Stimulated activated CD8-positive, alpha-beta memory T cell treated with anti-CD3 and anti-CD28 coated beads, Interleukin-12 subunit alpha, Interleukin-12 subunit beta, amount 100 ng/mL, for 4 hours (primary cell): ENCODE data around the gene BTRC.
"Not testable (repeated sequence)": the region's sequence is repeated elsewhere in the genome, so short reads cannot be mapped to it uniquely, and the experiment has no call there.

Experiments
- DNase-seq: peaks from one replicate; pipeline ENCODE4 v3.0.0-alpha.2; 2020; ENCODE audit warnings: low read depth

Gene BTRC

DNA sequence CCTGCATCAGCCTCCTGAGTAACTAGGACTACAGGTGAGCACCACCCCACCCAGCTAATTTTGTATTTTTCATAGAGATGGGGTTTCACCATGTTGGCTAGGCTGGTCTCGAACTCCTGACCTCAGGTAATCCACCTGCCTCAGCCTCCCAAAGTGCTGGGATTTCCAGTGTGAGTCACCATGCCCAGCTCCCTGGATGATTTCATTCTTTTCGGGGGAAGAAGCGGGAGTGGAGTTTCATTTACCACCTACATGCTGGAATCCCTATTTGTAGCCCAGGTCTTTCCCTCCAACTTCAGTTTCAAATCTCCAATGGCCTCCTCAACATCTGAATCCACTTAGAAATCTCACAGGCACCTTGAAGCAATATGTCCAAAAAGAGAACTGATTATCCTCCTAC, 2.9 kb upstream of the BTRC start:
- no peak for DNase-seq

DNA sequence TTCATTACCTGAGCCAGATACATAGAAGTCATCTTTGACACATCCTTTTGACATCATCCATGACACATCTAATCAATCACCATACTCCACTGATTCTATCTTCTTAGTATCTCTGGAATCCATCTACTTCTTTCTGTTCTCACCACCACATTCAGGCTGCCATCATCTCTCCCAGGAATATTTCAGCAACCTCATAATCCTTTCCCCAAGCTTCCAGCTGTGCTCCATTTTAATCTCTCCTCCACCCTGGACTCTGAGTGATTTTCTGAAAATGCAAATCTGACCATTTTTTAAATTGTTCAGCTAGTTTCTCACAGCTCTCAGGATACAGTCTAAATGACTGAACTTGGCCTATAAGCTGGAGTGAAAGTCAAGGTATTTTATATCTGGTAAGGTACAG, 2.5 kb upstream of the BTRC start:
- no peak for DNase-seq

DNA sequence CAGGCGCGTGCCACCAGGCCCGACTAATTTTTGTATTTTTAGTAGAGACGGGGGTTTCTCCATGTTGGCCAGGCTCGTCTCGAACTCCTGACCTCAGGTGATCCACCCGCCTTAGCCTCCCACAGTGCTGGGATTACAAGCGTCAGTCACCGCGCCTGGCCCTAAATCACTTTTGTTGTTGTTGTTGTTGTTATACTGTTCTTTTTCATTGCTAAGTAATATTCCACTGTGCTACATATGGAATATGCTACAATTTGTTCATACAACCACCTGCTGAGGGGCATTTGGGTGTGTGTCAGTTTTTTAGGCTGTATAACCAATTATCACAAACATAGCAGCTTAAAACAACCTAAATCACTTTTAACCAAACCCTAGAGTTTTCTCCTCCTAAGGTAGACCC, 1.1 kb upstream of the BTRC start:
- DNase-seq = not testable (repeated sequence)

DNA sequence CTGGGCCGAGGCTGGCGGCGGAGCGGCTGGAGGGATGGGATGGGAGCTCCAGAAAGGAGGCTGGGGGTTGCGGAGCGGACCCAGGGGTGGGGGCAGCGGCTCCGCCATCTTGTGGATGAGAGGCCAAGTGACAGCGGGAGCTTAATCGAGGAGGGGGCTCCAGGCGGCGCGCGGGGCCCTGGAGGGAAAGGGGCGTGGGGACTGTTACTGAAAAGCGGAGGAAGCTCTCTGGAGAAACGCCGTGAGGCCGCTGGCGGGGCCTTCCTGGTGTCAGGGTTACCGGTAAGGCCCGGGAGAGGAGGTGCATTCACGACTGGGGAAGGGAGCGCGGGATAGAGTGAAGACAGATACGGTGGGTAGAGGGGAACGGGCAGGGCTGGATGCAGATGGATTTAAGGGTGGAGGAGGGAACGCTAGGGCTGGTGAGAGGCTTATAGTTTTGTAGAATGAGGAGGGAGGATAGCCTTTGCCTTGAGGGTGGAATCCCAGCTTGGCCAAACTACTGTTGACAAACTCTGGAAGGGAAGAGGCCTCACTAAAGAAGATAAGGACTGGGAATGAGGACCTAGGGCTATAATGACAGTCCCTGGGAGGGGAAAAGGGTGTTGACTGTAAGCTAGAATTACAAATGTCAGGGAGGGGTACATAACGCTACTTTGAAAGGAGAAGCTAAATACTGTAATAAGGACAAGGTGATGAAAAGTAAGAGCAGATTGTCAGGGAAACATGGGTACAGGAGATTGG, 535 bp downstream of the BTRC start:
- no peak for DNase-seq

DNA sequence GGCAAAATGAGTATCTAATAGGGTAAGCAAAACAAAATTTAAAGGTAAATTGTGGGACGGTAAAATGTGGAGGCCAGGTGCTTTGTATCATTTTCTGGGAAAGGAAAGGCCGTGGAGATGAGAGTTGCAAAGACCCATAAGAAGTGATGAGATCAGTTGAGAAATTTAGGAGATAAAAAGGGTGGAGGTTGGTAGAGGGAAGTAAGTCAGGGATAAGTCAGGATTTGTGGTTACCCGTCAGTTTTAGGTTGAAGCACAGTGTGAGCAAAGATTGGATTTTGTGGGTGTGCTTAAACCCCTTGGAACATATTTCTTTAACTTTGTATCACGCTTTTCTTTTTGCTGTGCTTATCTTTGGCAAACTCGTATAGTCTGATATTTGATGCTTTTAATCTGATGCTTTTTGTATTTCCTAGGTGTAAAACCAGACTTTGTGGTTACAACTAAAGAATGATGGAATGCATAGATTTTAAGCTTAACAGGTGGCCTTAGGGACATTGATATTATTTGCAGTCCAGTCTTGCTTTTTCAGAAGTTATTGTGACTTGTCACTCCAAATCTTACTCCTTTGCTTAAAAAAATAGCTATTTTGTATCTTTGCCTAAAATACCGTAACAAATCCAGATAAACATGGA, 1.2 kb downstream of the BTRC start:
- DNase-seq = no peak

DNA sequence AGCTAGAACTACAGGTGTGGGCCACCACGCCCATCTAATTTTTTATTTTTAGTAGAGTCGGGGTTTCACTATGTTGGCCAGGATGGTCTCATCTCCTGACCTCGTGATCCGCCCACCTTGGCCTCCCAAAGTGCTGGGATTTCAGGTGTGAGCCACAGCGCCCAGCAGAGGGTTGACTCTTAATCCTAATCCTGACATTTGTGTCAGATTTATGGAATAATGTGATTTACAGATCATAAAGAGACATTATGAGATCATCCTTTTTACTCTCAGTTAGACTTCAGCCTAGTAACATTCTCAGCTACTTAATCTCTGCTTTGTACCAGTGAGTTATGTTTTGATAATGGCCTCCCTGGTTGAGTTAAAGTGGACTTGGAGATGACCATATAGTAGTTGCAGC, 2.2 kb downstream of the BTRC start:
- DNase-seq = no peak

DNA sequence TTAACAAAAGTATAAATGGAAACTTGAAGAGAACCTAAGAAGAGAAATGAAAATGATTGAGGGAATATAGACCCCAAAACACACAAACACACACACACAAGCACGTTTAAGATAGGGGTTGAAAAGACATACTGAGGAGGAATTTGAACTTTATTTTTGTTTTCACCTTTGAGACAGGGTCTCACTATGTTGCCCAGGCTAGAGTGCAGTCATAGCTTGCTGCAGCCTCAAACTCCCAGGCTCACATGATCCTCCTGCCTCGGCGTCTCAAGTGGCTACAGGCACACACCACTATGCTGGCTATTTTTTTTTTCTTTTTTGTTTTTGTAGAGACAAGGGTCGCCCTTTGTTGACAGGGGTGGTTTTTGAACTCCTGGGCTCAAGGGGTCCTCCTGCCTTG, 4.0 kb downstream of the BTRC start:
- no peak for DNase-seq

DNA sequence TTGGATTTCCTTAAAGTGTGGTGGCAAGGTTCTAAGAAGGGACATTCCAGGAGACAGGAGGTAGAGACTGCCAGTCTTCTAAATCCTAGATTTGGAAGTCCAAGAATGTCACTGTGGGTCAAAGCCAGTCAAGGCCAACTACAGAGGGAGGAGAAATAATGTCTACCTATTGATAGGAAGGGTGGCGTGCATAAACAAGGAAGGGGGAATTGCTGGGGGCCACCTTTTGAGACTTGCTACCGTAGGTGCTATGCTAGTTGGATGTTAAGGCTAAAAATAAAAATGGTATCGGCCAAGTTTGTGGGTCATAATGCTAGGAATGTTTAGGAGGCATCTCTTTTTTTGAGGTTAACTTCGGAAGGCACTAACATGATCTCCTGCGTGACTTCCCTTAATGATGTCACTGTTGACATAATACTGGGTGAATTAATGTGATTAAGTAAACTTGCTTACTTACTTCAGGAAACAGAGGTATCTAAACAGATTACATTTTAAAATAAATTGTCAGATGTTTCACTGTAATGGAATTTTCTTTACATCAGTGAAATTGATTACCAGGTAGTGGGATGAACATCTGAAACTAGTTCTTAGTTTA, 4.8 kb downstream of the BTRC start:
- DNase-seq = no peak

DNA sequence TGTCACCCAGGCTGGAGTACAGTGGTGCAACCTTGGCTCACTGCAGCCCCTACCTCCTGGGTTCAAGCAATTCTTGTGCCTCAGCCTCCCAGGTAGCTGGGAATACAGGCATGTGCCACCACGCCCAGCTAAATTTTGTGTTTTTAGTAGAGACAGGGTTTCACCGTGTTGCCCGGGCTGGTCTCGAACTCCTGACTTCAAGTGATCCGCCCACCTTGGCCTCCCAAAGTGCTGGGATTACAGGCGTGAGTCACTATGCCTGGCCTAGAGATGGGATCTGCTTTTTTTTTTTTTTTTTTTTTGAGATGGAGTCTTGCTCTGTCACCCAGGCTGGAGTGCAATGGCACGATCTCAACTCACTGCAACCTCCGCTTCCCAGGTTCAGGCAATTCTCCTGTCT, 6.1 kb downstream of the BTRC start:
- not testable (repeated sequence) for DNase-seq

DNA sequence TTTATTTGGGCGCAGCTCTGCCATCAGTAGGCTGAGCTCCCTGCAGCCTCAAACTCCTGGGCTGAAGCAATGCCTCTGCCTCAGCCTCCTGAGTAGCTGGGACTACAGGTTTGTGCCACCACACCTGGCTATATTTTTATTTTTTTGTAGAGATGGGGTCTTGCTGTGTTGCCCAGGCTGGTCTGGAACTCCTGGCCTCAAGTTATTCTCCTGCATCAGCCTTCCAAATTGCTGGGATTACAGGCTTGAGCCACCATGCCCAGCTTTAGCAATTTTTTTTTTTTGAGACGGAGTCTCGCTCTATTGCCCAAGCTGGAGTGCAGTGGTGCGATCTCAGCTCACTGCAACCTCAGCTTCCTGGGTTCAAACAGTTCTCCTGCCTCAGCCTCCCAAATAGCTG, 6.9 kb downstream of the BTRC start:
- not testable (repeated sequence) for DNase-seq

DNA sequence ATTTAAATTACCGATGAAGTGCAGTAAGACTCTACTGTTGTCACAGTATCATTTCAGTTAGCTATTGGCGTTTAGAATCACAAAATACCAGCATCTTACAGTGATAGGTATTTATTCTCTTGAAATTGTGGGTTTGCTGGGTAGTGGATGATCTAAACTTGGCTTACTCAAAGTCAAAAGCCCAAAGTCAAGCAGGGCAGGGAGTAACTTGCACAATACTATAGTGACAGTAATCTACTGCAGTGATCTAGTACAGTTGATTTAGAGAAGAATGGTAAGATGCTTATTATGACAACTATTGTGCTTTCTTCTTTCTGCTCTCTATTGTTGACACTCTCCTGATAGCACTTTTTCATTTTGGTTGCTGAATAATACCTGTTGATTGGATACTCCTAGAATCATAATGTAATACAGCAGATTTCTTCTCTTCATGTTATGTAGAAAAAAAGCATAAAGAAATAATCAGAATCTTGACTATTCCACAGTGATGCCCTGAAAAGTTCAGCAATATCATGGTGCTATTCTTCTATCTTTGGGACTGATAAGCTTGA, 10.0 kb downstream of the BTRC start:
- no peak for DNase-seq

DNA sequence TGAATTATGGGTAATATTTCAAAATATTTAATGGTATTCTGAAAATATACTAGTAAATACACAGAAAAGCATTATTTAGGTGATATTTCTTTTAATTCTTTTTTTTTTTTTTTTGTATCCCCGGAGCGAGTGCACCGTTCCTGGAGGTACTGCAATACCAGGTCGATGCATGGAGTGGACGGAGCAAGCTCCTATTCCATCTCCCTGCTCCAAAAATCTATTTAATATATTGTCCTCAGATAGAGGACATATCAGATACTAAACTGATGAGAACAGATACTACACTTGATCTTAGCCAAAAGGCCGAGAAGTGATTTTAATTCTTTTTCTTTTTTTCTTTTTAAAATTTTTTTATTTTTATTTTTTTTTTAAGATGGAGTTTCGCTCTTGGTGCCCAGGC, 10.8 kb downstream of the BTRC start:
- no peak for DNase-seq

DNA sequence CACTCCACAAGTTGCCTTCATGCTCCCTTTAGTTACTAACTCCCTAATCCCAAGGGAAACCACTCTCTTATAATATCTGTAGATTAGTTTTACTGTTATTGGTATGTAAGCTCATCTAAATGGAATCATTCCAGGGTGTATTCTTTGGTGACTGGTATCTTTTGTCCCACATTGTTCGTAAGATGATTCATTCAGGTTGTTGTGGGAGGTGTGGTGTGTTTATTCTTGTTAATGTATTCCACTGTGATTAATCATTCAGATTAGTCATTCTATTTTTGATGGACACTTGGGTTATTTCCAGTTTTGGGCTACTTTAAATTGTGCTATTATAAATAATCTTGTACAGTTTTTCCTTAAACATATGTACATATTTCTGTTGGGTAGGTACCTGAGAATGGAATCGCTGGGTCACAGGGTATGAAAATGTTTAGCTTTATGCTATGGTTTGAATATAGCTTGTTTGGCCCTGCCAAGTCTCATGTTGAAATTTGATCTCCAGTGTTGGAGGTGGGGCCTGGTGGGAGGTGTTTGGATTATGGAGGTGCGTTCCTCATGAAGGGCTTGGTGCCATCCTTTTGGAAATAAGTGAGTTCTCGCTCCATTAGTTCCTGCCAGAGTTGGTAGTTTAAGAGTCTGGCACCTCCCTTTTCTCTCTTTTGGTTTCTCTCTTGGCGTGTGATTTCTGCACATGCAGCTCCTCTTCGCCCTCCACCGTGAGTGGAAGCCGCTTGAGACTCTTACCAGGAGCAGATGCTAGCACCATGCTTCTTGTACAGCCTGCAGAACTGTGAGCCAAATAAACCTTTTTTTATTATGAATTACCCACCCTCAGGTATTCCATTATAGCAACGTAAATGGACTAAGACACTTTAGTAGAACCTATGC, 13.8 kb downstream of the BTRC start:
- no peak for DNase-seq

DNA sequence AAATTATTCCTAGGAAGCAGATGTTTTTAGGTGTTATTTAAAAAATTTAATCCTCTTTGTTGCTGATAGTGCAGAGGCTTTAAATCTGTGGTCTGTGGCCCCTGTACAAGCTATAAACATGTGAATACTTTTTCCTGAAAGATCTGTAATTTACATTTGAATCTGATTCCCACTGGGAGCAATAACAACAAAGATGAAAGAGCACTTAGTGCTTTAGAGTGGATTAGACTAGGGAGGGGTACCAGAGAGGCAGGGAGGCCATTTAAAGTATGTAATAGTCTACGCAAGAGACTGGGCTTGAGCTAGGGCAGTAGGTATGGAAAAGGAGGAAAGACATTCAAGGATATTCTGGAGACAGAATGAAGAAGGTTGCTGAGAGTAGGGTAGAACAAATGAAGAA, 19.1 kb downstream of the BTRC start:
- DNase-seq = no peak

DNA sequence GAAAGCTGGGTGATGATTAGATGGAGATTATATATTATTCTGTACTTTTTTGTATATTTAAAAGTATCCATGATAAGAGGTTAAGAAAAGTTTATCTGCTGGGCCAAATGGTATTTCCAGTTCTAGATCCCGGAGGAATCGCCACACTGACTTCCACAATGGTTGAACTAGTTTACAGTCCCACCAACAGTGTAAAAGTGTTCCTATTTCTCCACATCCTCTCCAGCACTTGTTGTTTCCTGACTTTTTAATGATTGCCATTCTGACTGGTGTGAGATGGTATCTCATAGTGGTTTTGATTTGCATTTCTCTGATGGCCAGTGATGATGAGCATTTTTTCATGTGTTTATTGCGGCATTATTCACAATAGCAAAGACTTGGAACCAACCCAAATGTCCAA, 20.0 kb downstream of the BTRC start:
- not testable (repeated sequence) for DNase-seq

DNA sequence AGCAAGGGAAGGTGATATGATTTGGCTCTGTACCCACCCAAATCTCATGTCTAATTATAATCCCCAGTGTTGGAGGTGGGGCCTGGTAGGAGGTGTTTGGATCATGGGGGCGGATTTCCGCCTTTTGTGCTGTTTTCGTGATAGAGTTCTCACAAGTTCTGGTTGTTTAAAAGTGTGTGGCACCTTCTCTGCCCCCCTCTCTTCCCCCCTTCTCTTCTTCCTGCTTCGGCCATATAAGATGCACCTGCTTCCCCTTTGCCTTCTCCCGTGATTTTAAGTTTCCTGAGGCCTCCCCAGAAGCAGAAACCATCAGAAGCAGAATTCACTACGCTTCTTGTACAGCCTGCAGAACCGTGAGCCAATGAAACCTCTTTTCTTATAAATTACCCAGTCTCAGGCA, 21.1 kb downstream of the BTRC start:
- DNase-seq = no peak

DNA sequence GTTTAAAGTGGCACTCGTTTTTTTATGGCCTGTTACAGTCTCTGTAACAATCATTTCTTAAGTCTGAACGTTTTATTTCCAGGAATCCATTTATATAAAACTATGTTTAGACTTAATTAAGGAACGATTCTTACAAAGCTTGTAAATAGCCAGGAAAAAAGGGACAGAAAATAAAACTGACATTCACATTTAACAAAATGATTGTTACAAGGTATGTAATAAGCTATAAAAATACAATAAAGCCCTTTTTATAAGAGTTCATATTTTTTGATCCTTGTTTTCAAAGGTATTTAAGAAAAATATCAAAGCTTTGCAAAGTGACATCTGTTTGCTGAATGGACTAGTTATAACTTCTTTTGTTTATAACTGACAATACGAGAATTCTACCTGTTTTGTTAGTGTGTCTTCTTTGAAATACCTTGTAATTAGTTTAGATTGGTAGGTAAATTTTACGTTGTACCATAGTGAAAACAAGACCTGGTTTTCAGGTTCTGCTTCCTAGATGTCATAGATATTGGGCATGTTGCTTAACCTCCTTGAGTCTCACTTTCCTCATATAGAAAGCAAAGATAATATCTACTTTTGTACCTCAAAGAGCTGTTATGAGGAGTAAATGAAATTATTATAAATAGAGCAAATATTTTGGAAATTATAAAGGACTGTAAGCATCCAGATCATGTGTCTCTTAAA, 25.8 kb downstream of the BTRC start:
- no peak for DNase-seq

DNA sequence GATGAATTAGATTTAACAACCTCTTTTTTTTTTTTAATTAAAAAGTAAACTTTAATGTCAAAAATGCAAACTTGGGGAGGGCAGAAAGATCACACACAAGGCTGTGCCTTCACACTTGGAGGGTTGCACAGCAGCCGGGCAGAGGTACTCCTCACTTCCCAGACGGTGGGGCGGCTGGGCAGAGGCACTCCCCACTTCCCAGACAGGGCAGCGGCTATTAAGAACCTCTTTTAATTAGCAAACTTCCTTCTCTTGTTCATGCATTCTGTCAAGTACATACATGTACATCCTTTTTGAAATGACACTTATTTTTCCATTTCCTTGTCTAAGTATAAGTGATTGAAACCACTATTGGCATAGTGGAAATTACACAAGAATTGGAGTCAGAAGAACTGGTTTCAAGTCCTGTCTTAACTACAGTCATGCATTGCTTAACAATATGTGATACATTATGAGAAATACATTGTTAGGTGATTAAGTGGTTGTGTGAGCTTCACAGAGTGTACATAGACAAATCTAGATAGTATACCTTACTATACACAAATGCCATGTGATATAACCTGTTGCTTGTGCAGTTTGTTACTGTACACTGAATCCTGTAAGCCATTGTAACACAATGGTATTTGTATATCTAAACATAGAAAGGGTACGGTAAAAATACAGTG, 26.5 kb downstream of the BTRC start:
- no peak for DNase-seq

DNA sequence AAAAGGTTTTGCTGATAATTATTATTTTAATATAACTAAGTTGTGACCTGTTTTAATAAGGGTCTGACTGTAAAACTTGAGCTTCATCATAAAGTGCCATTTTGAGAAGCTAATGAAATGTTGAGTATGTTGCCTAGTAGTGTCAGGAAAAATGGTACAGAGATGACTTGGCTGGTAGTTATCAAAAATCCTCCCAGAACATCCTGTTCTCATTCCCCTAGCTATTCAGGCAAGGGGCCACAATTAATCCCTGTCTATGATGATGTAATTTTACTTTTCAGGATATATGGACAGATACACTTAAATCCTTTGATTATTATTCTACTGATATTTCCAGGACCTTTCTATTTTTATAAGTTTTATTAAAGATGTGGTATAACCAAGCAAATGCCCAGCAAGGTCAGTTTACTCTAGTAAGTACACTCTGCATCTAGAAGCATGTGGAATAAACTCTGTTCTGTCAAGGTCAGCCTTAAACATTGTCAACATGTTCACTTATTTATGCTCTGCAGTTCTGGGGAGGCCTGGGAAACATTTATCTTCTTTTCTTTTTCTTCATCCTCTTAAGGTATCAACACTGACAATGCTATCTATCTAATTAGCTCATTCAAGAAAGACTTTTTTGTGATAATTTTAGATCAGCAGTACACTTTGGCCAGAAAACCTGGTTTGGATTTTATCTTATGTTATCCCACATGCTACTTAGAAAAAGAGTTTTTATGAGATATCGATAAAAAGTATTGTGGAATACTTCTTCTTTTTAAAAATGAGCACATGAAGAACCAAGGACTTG, 32.1 kb downstream of the BTRC start:
- no peak for DNase-seq

DNA sequence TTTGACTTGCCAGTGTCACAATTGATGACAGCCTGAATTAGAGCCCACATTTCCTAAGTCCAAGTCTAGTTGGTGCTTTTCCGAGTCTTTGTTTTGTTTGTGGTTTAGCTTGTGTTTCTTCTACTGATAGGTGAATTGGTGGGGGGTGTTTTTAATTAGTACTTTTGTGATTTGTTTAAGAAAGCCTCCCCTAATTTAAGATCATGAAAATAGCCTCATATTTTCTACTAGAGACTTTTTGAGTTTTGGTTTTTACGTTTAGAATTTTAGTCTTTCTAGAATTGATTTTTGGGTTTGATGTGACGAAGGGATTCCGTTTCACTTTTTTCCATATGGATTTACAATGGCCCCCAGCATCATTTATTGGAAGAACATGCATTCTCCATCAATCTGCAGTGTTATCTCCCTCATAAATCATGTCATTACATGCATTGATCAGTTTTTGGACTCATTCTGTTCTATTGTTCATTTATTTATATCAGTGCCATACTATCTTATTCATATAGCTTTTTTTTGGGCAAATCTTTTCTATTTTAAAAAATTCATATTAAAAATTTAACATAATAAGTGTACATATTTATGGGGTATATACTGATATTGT, 32.8 kb downstream of the BTRC start:
- DNase-seq = no peak
